ENCODE data around the gene COL15A1.

COL15A1 gene

DNA sequence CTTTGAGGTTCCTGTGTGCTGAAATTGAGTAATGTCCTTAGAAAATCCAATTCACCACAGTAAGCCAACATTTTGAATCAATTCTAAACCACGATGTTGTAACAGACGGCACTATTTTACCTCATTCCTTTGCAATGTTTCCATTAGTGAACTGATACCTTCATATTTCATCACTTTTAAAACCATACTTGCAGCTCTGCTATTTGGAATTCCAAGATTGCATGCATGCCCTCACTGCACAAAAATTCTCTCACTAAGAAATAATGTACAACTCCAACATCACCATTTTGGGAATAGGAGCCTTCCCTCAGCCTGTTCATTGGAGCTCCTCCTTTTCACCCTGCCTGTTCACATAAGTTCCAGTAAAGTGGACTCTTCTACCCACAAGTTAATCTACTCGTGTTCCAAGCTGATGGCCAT is 86.4 kb downstream of the COL15A1 start:
- no peak for DNase-seq

DNA sequence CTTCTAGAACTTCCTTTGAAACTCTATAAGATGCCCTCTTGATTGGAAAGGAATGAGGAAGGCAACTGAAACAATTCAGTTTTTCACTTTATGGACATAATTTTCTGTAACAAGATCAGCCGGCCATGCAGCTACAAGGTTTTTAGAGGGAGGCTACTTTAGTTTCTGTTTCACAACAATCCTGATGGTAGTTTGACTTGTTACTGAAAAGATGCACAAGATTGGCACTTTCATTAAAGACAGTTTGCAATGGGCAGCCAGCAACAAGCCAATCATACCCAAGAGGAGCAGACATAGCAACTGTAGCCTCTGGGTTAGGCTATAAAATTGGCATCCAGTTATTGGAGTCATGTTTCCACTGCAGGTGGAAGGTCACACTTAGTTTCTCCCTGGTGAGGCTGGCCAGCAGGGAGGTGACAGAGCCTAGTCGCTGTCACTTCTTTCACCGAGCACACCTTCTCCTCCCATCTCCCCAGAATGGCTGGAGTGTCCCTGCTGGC is 87.0 kb downstream of the COL15A1 start:
- no peak for DNase-seq

DNA sequence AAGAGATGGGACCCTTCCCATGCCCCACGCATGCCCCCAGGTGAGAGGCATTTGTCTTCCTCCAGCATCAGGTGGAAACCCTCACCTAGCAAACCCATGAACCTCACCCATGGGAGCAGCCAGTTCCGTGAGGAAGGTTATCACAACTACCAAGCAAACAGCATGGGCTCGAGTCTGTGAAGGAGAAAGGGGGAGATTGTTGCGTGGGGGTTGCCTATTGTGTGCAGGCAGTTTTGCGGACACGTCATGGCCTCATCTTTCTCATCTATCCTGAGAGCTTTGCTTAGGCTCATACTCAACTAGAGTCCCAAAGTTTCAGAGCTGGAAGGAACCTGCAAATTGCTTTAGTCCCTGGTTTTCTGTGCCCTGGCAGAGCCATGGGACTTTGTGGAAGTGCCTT is 87.6 kb downstream of the COL15A1 start:
- DNase-seq: no peak

DNA sequence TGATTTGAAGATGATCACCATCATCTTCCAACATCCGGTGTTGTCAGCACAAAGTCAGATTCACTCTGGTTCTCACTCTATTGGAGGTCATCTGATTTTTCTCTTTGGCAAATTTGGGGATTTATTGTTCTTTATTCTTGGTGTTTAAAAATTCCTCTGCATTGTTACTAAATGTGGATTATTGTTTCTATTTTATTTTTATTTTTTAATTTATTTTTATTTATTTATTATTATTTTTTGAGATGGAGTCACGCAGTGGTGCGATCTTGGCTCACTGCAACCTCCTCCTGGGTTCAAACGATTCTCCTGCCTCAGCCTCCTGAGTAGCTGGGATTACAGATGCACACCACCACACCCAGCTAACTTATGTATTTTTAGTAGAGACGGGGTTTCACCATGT is 88.3 kb downstream of the COL15A1 start:
- no peak for DNase-seq

DNA sequence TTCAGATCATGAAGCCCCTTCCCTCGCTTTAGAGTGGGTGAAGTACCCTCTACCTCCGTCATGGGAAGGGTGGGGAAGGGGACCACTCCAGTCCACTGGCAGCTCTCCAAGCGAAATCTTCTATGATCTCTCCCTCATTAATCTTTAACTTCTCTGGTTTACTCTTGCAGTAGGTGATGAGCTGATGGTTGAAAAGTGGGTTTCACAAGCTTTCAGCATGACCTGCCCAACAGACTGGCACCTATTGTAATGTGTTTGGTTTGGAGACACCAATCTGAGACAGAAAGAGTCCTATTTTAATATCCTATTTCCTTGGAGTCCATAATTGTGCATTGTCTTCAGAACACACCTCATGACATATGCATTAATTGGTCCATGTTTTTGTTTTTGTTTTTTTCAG is 90.4 kb downstream of the COL15A1 start:
- DNase-seq: no peak

DNA sequence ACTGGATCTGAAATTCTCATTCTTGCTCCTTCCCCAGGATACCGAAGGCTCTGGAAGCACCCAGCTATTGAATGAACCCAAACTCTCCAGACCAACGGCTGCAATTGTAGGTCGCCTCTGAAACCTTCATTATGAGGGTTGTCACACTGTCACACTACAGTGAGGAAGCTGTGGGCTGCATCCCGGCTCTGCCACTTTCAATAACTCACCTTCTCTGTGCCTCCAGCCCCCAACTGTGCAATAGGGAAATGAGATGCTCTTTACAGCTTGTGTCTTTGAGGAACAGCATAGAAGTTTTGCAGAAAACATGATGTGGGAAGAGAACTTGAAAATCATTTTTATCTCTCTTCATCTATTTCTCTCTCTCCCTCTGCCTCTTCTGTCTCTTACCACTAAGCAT is 91.6 kb downstream of the COL15A1 start:
- no peak for DNase-seq

DNA sequence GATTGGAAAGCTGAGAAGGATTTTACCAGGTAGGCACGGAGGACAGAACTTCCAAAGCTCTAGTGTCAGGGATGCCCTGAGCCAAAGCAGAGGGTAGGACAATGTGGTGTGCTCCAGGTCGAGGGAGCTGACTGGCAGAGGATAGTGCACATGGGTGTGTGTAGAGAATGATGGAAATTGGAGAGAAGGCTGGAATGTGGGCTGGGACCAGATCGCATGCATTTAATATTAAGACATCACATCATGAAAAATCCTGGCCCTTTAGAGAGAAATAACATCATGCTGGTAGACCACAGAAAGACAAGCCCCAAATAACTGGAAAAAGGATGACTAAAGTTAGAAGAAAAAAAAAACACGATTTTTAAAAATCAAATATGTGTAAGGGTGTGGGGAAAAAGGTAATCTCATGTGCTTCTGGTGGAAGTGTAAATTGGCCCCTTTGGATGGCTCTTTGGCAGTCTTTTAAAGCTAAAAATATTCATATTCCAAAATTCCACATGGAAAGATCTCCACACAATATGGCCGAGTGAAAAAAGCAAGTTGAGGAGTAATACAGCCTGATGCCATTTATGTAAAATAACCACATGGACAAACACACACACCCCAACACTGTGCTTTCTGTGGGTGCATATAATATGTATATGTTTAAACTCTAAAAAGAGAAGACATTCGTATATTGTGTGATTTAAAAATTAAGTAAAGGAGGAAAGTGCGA is 94.2 kb downstream of the COL15A1 start:
- DNase-seq: no peak

DNA sequence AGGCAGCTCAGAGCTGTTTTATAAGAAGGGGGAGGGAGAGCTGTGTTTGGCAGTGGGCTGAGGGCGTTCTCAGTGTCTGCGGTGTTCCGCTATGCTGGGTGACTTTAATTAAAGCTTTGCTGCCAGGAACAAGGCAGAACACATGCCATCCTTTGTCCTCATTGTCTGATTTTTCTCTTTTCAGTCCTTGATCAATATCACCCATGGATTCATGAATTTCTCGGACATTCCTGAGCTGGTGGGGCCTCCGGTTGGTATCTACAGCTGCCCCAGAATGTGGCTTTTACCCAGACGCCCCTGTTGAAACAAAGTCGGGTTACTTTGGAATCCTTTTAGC is 94.7 kb downstream of the COL15A1 start:
- peak in 3 of 58 donors; percentile 9 to 38 (median 9) for DNase-seq

DNA sequence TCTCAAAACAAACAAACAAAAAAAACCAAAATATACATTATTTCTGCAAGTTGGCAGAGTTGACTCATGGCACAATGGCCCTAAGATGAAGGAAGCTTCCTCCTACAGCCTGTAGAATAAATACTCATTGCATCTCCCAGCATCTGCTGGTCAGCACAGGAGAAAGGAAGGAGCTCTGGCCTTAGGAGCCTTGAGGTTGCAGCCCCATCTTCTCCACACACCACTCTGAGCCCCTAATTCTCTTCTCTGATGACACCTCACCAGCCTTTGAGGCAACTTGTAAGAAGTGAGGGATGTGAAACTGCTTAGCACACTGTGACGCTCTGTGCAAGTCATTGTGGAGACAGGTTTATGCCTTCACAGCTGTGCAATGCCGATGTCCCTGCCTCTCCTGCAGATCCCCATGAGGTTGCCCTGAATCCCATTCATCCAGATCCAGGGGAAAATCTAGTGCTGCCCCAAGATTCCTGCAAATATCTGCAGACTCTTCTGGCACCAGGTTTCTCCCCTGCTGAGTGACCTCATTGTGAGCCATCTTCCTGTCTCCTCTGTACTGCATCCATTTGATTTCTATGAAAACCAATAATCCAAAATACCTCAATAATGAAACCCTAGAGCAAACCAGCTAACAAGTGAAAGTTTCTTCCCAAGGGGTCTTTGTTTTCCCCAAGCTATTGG is 95.9 kb downstream of the COL15A1 start:
- no peak for DNase-seq

DNA sequence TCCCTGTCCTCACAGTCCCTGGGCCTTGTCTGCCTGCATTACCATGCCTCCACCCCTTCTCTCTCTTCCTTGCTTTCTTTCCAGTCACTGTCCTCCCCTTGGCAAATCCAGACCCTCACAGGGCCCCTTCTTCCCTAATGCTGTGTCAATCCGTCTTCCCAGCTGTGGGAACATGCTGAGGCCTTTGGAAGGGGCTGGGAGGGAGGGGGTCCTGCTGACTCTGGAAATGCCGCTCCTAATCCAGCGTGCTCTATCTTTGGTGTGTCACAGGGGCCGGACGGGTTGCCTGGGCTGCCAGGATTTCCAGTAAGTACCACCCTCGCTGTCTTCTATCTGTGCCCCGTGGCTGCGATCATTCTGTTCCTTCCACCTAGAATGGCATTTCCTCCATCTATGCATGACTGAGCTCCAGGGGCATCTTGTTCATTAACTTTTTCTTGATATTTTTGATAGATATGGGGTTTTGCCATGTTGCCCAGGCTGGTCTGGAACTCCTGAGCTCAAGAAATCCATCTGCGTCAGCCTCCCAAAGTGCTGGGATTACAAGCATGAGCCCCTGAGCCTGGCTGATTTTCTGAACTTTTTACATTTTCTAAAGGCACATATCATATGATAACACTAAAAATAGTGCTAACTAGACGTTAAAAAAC is 96.7 kb downstream of the COL15A1 start:
- DNase-seq: no peak

DNA sequence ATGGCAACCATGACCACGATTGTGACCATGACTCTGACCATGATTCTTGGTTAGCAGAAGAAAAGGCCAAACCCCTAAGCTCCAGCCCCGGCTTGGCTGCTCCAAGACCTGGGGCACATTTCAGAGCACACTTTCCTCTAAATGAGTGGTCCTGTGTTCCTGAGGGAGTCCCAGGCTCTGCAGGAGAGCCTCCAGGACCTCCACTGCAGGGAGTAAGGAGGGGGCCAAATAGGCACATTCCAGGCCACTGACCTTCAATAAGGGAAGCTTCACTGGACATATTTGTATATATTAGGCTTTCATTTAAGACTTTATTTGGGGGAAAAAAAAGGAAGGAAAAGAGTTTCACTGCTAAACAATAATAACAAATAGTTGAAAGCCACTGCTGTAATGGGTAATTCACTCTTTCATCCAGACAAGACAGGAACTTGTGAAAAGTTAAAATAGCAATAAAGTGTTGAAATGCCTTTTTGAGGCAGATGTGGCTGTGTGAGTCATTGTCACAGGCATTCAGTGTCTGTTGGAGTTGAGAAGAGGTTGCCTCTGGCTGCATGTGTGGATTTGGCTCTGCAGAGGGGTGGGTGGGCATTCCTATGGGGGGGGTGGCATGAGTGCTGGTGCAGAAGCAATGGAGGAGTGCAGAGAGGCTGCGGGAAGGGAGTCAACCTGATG is 97.3 kb downstream of the COL15A1 start:
- DNase-seq: peak in 9 of 58 donors; percentile 5 to 69 (median 19)

DNA sequence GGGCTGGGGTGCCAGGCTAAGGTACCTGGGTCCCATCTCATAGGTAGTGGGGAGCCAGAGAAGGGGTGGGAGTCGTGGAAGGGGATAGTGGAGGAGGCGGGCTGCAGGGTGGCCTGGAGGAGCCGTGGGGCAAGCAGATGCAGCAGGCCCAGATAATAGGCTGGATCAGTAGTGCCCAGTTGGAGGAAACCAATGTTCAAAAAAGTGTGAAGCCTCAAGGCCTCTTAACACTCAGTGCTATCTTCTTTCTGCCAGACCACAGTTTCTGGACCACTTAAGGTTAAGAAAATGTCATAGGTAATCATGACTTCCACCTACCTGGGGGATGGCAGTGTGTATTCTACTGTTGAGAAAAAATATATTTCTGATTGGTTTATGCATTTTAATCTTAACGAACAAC is 97.9 kb downstream of the COL15A1 start:
- no peak for DNase-seq

DNA sequence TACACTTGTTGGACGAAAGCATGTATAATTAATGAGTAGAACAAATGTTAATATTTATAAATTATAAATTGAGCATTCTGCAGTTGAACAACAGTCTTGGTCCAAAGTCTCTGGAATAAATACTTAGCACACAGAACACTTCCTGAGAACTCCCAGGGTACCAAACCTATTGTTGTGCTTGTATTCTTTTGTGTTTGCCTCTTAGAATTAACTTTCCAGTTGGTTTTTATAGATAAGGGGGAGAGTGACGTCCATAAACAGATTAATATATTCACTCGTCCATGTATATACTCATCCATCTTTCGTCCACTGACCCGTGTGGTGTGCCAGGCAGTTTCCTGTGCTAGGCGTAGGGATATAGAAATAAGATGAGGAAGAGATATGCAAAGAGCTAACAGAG is 98.9 kb downstream of the COL15A1 start:
- no peak for DNase-seq

DNA sequence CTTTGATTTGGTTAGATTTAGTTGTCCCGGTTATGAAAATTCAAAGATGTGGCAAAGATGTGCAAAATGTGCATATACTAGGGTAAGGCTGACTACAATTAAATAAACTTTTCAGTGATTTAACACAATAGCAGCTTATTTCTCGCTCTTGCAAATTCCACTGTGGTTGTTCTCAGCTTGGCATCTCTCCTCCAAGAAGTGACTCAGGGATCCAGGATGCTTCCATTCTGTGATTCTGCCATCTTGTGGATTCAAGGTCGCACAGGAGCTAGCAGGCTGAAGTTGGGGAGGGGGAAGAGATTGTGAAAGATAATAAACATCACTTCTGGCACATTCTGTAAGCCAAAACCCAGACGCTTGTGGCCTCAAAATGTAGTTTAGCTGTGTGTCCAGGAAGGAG is 101.1 kb downstream of the COL15A1 start:
- DNase-seq: no peak

DNA sequence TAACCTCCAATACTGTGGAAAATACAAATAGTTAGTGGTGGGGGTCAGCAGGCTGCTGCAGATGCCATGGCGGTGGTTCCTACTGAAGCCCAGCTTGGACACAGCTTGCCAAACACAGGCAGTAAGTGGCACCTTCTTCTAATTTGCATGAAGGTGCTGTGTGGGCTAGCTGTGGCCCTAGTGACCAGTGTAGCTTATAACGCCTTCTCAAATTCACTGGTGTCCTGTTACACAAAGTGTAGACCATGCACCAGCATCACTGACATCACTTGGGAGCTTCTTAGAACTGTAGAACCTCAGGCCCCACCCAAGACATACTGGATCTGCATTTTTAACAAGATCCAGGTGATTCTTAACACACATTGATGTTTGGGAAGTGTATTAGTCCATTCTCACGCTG is 102.4 kb downstream of the COL15A1 start:
- no peak for DNase-seq

DNA sequence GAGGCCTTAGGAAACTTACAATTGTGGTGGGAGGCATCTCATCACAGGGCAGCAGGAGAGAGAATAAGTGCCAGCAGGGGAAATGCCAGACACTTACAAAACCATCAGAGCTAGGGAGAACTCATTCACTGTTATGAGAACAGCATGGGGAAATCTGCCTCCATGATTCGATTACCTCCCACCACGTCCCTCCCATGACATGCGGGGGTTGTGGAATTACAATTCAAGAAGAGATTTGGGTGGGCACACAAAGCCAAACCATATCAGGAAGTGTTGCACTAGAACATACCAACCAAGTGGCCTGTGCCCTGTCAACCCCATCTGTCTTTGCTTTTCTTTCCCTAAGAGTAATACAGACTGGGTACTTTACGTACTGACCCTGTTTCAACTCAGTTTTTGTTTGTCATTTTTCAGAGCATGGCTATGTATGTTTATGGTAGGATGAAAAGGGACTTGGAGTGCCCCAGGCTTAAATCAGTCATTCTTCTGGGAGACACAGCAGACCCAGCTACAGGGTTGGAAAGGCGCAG is 102.9 kb downstream of the COL15A1 start:
- no peak for DNase-seq

DNA sequence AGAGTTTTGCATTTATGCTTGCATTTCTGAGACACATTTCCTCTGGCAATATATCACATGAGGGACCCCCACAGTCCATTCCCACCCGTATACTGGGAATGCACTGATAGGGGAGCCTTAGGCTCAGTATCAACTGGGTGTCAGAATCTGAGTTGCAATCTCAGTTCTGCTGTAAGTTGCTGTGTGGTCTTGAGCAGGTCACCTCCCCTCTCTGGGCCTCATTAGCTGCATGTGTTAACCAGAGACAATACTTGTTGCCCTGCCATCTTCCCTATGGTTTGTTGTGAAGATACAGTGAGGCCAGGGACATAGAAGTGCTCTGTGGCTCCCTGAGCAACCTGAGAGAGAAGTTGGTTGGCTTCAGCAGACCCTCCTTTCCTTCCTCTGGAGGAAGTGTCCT is 105.5 kb downstream of the COL15A1 start:
- DNase-seq: no peak

DNA sequence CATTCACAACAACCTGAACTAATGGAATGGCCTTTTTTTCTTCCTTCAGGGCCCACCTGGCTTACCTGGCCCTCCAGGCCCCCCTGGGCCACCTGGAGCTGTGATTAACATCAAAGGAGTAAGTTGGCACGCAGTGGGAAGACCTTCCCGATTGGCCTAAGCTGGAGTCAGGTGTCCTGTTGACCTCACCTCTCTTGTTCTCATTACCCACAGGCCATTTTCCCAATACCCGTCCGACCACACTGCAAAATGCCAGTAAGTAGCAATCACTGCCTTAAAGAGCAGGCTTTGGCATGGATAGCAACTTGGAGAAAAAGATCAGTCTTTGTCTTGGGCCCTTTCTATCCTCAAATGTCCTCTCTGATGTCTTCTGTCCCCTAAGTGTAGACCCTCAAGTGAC is 105.9 kb downstream of the COL15A1 start:
- no peak for DNase-seq

DNA sequence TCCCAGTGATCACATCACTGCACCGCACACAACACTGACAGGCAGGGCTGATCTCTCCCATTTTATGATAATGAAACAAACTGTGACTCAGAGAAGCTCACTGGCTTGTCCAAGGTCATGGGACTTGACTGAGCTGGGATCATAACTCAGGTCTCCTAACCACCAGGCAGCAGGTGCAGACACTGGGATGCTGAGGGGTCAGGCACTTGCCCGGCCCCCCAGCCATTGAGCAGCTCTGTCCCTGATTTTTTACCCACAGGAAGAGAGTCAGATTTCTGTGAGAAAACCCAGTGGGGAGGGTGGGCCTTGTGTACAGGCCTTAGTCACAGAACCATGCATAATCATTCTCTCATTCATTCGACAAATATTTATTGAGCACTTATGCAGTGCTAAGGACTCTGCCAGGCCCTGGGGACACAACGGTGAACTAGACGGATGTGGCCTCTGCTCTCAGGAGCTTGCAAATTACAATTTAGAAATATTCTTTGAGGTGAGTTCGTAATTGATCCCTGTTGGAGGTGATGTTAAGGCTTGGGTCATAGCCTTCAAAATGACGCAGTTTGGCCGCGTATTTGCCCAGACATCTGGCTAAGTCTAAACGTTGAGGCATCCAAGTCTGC is 106.7 kb downstream of the COL15A1 start:
- DNase-seq: no peak

DNA sequence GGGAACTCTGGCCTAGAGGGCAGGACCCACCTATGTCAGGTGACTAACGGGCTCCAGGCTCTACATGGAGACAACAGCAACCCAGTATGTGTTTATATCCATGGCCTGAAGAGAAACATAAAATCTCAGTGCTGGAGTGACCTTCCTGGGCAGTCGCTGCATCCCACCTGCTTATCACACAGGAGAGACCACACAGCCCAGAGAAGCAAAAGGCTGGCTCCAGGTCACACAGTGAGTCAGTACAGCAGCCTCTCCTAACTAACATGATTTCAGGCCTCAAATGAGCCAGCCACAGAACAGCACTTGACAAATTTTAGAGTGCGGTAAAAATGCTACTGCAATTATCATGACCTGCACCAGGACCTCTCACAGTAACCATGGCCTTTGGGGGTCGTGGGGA is 107.2 kb downstream of the COL15A1 start:
- no peak for DNase-seq

DNA sequence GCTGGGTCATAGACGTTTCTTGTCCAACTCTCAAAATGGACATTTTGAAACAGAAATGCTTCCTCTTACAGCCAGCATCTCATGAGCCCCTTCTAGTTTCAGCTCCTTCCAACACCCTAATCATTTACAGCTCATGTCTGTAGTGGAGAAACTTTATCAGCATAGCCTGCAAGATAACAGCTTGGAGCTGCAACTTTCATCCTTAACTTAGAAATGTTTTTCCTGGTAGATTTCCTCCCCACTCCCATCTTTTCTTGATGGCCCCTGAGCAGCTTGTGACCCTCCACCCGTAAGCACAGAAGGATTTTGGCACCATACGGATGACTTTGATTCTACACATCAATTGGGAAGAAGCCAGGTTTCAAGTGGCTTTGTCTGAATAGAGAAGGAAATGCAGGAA is 107.7 kb downstream of the COL15A1 start:
- no peak for DNase-seq
